SK-N-SH treated with all-trans-retinoic acid at 6 μM for 48 hours (cell line): ENCODE results near the gene PIK3C2B.

Experiments
- CREB5 ChIP-seq: fragments of 250-450 bp; sonication (Bioruptor Pico); IDR thresholded peaks from 2 replicates; pipeline ENCODE4 v1.5.1; 2020; ENCODE audit warnings: low read depth, mild to moderate bottlenecking, moderate library complexity
- CSDC2 ChIP-seq: fragments of 250-450 bp; sonication (Bioruptor Pico); IDR thresholded peaks from 2 replicates; pipeline ENCODE4 v1.5.0; 2020; ENCODE audit warnings: mild to moderate bottlenecking, moderate library complexity
- OSR1 ChIP-seq: fragments of 250-450 bp; sonication (Bioruptor Pico); IDR thresholded peaks from 2 replicates; pipeline ENCODE4 v1.8.0; 2022; ENCODE audit warnings: moderate library complexity, mild to moderate bottlenecking, inconsistent platforms
- PATZ1 ChIP-seq: fragments of 250-450 bp; sonication (Bioruptor Pico); IDR thresholded peaks from 2 replicates; pipeline ENCODE4 v1.8.0; 2020; ENCODE audit warnings: mild to moderate bottlenecking, moderate library complexity, borderline replicate concordance
- POU6F1 ChIP-seq: fragments of 250-450 bp; sonication (Bioruptor Pico); IDR thresholded peaks from 2 replicates; pipeline ENCODE4 v1.8.0; 2021; ENCODE audit warnings: low read depth, mild to moderate bottlenecking, moderate library complexity, borderline replicate concordance
- PPARA ChIP-seq: fragments of 250-450 bp; sonication (Bioruptor Pico); IDR thresholded peaks from 2 replicates; pipeline ENCODE4 v1.5.0; 2020; ENCODE audit warnings: mild to moderate bottlenecking, borderline replicate concordance
- TOX ChIP-seq: fragments of 250-450 bp; sonication (Bioruptor Pico); IDR thresholded peaks from 2 replicates; pipeline ENCODE4 v1.8.0; 2021; ENCODE audit warnings: mild to moderate bottlenecking, moderate library complexity, borderline replicate concordance
- ZC3H10 ChIP-seq: fragments of 250-450 bp; sonication (Bioruptor Pico); IDR thresholded peaks from 2 replicates; pipeline ENCODE4 v1.5.1; 2021; ENCODE audit warnings: mild to moderate bottlenecking, moderate library complexity
- ZFP30 ChIP-seq: fragments of 450-650 bp; formaldehyde crosslinking; IDR thresholded peaks from 2 replicates; pipeline ENCODE4 v1.5.0; 2022; ENCODE audit warnings: mild to moderate bottlenecking, moderate library complexity
- ZNF70 ChIP-seq: fragments of 450-650 bp; formaldehyde crosslinking; IDR thresholded peaks from 2 replicates; pipeline ENCODE4 v1.5.0; 2020; ENCODE audit warnings: mild to moderate bottlenecking, moderate library complexity
- ZNF8 ChIP-seq: fragments of 450-650 bp; formaldehyde crosslinking; IDR thresholded peaks from 2 replicates; pipeline ENCODE4 v1.5.0; 2020; ENCODE audit warnings: mild to moderate bottlenecking, moderate library complexity

- TF ChIP-seq CSDC2 (CRISPR knock-in tag) (no peak), PATZ1 (CRISPR knock-in tag) (no peak), ZNF70 (CRISPR knock-in tag) (no peak), PPARA (CRISPR knock-in tag) (no peak), POU6F1 (CRISPR knock-in tag) (no peak), TOX (CRISPR knock-in tag) (no peak), ZFP30 (CRISPR knock-in tag) (no peak), CREB5 (no peak), ZNF8 (CRISPR knock-in tag) (no peak), ZC3H10 (CRISPR knock-in tag) (no peak), OSR1 (CRISPR knock-in tag) (no peak)
These were observed 31.2 kb downstream of the PIK3C2B start for GRCh38 chr1:204463125-204464060.
